Smooth muscle cell (in vitro differentiated cells): ENCODE data around the gene DGCR2. TPM values are rescaled to one million over a fixed set of nuclear protein-coding genes. Genes with fewer than 3 reads are reported as not detected.

Experiments
- DNase-seq: peaks from one replicate; lab custom pipeline; 2025; ENCODE audit not compliant: unreplicated experiment; lab: John Stamatoyannopoulos, UW
- H2AFZ ChIP-seq: fragments of 200-600 bp; sonication (generic); 2 replicates; pipeline ENCODE4 v1.6.0; 2016; ENCODE audit warnings: antibody characterized with exemption, low read depth, mild to moderate bottlenecking
- H3F3A ChIP-seq: fragments of 200-600 bp; sonication (generic); 2 replicates; pipeline ENCODE4 v1.6.0; 2017; ENCODE audit warnings: antibody characterized with exemption, low read depth
- H3K27ac ChIP-seq: fragments of 200-600 bp; sonication (generic); 2 replicates; pipeline ENCODE4 v1.5.1; 2016; ENCODE audit warnings: low read depth, mild to moderate bottlenecking
- H3K27me3 ChIP-seq: fragments of 200-600 bp; sonication (generic); 2 replicates; pipeline ENCODE4 v1.6.1; 2016; ENCODE audit warnings: low read depth, mild to moderate bottlenecking
- H3K36me3 ChIP-seq: fragments of 200-600 bp; sonication (generic); 2 replicates; pipeline ENCODE4 v1.5.1; 2016; ENCODE audit warnings: low read depth
- H3K4me1 ChIP-seq: fragments of 200-600 bp; sonication (generic); 2 replicates; pipeline ENCODE4 v1.5.1; 2016; ENCODE audit warnings: low read depth
- H3K4me2 ChIP-seq: fragments of 200-600 bp; sonication (generic); 2 replicates; pipeline ENCODE4 v1.6.0; 2016; ENCODE audit warnings: mild to moderate bottlenecking
- H3K4me3 ChIP-seq: fragments of 200-600 bp; sonication (generic); 2 replicates; pipeline ENCODE4 v1.5.1; 2016; ENCODE audit warnings: mild to moderate bottlenecking
- H3K79me2 ChIP-seq: fragments of 200-600 bp; sonication (generic); 2 replicates; pipeline ENCODE4 v1.6.0; 2016; ENCODE audit warnings: low read depth, mild to moderate bottlenecking
- H3K9ac ChIP-seq: fragments of 200-600 bp; sonication (generic); 2 replicates; pipeline ENCODE4 v1.6.0; 2016; ENCODE audit warnings: low read depth
- H3K9me3 ChIP-seq: fragments of 200-600 bp; sonication (generic); replicated peaks from 2 replicates; pipeline ENCODE4 v1.5.1; 2016; ENCODE audit warnings: low read depth
- H4K20me1 ChIP-seq: fragments of 200-600 bp; sonication (generic); 2 replicates; pipeline ENCODE4 v1.6.0; 2016; ENCODE audit warnings: low read depth
- CTCF ChIP-seq: fragments of 200-600 bp; sonication (generic); IDR thresholded peaks from 2 replicates; pipeline ENCODE4 v1.5.1; 2017; ENCODE audit warnings: borderline replicate concordance, mild to moderate bottlenecking, antibody characterized with exemption; ENCODE audit not compliant: insufficient read depth, poor library complexity, severe bottlenecking
- whole genome bisulfite sequencing: methylation state at CpG from one replicate; pipeline ENCODE4 v1.1.7; 2016; ENCODE audit warnings: low lambda C conversion rate; 5-methylcytosine and 5-hydroxymethylcytosine counted together
- polyA plus RNA-seq: library from polyadenylated mRNA; unstranded; fragments of >200 nt; fragmentation: Nextera tagmentation; extraction: Ambion mirVana; gene quantifications from 2 replicates; pipeline ENCODE4 v1.2.1, GENCODE V29; 2016
- total RNA-seq: library from RNA; depleted of rRNA; stranded (reverse); fragments of >200 nt; gene quantifications from 2 replicates; pipeline ENCODE4 v1.2.3, GENCODE V29; 2014

Gene DGCR2
- total and polyA plus RNA-seq, 2 experiments from 2014 or later, result 46.7 to 53.2 TPM

- Histone ChIP-seq H3K79me2 (peaks cover 45% of the 10 kb centered on the region), H3K4me3 (no peak overlapping the region), H4K20me1 (peaks cover 83% of the 10 kb centered on the region)
Measured at GRCh38 chr22:19096555-19096954, 25.7 kb downstream of the DGCR2 start.

GRCh38 chr22:19094393-19094997 lies 27.7 kb downstream of the DGCR2 start:
- Histone ChIP-seq H3K4me1 (no peaks in the 10 kb centered on the region), H3K27me3 (no peaks in the 10 kb centered on the region), H3K9ac (no peak overlapping the region), H3K4me2 (no peak overlapping the region), H3K4me3 (no peak overlapping the region), H3K36me3 (no peaks in the 10 kb centered on the region), H4K20me1 (peaks cover 83% of the 10 kb centered on the region), H3K79me2 (peaks cover 26% of the 10 kb centered on the region), H3K27ac (no peak overlapping the region), H3K9me3 (no peaks in the 10 kb centered on the region), H2AFZ (no peak overlapping the region), H3F3A (no peaks in the 10 kb centered on the region)
- no peak for DNase-seq
- WGBS, result 99% methylated on average over 4 of the region's 4 CpGs
- no peak for TF ChIP-seq CTCF

More at GRCh38 chr22:19096555-19096954, 25.7 kb downstream of the DGCR2 start:
- Histone ChIP-seq H2AFZ (no peak overlapping the region), H3K27me3 (no peaks in the 10 kb centered on the region), H3K4me2 (no peak overlapping the region), H3K4me1 (no peaks in the 10 kb centered on the region), H3F3A (no peaks in the 10 kb centered on the region), H3K36me3 (no peaks in the 10 kb centered on the region), H3K27ac (no peak overlapping the region), H3K9me3 (no peaks in the 10 kb centered on the region), H3K9ac (no peak overlapping the region)
- DNase-seq, result no peak
- 90% methylated on average over 1 of the region's 1 CpG for WGBS
- no peak for TF ChIP-seq CTCF

- no peak for DNase-seq
- no peak overlapping the region for H3K4me2 ChIP-seq
- H3F3A ChIP-seq, result no peaks in the 10 kb centered on the region
- no peak for TF ChIP-seq CTCF
- H3K9ac ChIP-seq, result no peak overlapping the region
- peaks cover 71% of the 10 kb centered on the region for H4K20me1 ChIP-seq
- H3K4me3 ChIP-seq, result no peak overlapping the region
- H3K79me2 ChIP-seq, result peaks cover 24% of the 10 kb centered on the region
- no peaks in the 10 kb centered on the region for H3K36me3 ChIP-seq
- no peaks in the 10 kb centered on the region for H3K9me3 ChIP-seq
- no peaks in the 10 kb centered on the region for H3K27me3 ChIP-seq
- H3K27ac ChIP-seq, result no peak overlapping the region
- WGBS, result 96% methylated on average over 4 of the region's 4 CpGs
- H2AFZ ChIP-seq, result no peak overlapping the region
- no peaks in the 10 kb centered on the region for H3K4me1 ChIP-seq
Measured at GRCh38 chr22:19092725-19093124, 29.5 kb downstream of the DGCR2 start.

- no peak overlapping the region for H3K27ac ChIP-seq
- H3K36me3 ChIP-seq, result no peaks in the 10 kb centered on the region
- H3F3A ChIP-seq, result peaks cover 5% of the 10 kb centered on the region
- H2AFZ ChIP-seq, result no peak overlapping the region
- peaks cover 17% of the 10 kb centered on the region for H3K79me2 ChIP-seq
- 66% methylated on average over 3 of the region's 3 CpGs for WGBS
- no peaks in the 10 kb centered on the region for H3K27me3 ChIP-seq
- no peak for DNase-seq
- no peak overlapping the region for H3K9ac ChIP-seq
- H3K9me3 ChIP-seq, result no peaks in the 10 kb centered on the region
- H3K4me1 ChIP-seq, result peaks cover 5% of the 10 kb centered on the region
- H4K20me1 ChIP-seq, result peaks cover 76% of the 10 kb centered on the region
- no peak for TF ChIP-seq CTCF
- no peak overlapping the region for H3K4me2 ChIP-seq
- H3K4me3 ChIP-seq, result no peak overlapping the region
Measured at GRCh38 chr22:19090586-19091127, 31.6 kb downstream of the DGCR2 start.
